Peyer's patch (tissue), 4 donors: Measurements from ENCODE around the gene ARL13B.

Experiments used
- POLR2A ChIP-seq, 2 donors: fragments of 450-650 bp; IDR thresholded peaks; one replicate each; pipeline ENCODE4 v1.5.1; 2017; ENCODE audit warnings: antibody characterized with exemption in 2 of 2, mild to moderate bottlenecking in 2 of 2, moderate library complexity in 2 of 2
- TF ChIP-seq, protein P1 (sequence below), 6 experiments: fragments of 450-650 bp in 4 of 6; fragments of 200-600 bp in 2 of 6; sonication (generic) in 1 of 6; IDR thresholded peaks; one replicate each; pipeline ENCODE4 v1.5.1; 2017 to 2019; ENCODE audit warnings: antibody characterized with exemption in 6 of 6, mild to moderate bottlenecking in 3 of 6, moderate library complexity in 1 of 6

DNA sequence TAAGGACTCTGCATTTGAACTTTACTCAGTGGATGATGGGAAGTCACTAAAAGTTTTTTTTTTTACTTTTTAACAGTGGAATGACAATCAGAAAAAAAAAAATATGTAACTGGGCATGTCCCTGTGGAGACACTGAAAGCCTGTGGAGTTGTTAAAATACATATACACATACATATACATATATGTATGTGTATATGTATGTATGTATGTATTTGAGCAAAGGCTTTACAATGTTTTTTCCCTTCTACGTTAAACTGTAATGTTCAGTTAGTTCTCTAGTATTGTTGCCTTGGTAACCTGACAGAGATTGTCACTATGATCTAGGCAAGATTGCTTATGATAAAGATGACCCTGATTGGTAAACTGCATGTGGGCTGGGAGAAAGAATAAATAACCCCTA is 113.2 kb downstream of the ARL13B start:
- TF ChIP-seq, protein P1, sequence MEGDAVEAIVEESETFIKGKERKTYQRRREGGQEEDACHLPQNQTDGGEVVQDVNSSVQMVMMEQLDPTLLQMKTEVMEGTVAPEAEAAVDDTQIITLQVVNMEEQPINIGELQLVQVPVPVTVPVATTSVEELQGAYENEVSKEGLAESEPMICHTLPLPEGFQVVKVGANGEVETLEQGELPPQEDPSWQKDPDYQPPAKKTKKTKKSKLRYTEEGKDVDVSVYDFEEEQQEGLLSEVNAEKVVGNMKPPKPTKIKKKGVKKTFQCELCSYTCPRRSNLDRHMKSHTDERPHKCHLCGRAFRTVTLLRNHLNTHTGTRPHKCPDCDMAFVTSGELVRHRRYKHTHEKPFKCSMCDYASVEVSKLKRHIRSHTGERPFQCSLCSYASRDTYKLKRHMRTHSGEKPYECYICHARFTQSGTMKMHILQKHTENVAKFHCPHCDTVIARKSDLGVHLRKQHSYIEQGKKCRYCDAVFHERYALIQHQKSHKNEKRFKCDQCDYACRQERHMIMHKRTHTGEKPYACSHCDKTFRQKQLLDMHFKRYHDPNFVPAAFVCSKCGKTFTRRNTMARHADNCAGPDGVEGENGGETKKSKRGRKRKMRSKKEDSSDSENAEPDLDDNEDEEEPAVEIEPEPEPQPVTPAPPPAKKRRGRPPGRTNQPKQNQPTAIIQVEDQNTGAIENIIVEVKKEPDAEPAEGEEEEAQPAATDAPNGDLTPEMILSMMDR (IDR thresholded peaks at IDR 0.05): no peak
- no peak for TF ChIP-seq POLR2A (IDR thresholded peaks at IDR 0.05)
